UCSD-AML1 (cell line): Measurements from ENCODE around the gene AANAT.

Experiments
- DNase-seq: peaks from one replicate; lab custom pipeline; 2025; ENCODE audit not compliant: unreplicated experiment; lab: John Stamatoyannopoulos, UW

Gene AANAT

GRCh38 chr17:76441686-76442340 lies 25.6 kb upstream of the AANAT start:
- DNase-seq = no peak

GRCh38 chr17:76442341-76443338 lies 24.8 kb upstream of the AANAT start:
- peak; percentile 27 for DNase-seq

GRCh38 chr17:76444518-76445311 lies 22.7 kb upstream of the AANAT start:
- no peak for DNase-seq

GRCh38 chr17:76445697-76446448 lies 21.5 kb upstream of the AANAT start:
- DNase-seq = no peak

DNA sequence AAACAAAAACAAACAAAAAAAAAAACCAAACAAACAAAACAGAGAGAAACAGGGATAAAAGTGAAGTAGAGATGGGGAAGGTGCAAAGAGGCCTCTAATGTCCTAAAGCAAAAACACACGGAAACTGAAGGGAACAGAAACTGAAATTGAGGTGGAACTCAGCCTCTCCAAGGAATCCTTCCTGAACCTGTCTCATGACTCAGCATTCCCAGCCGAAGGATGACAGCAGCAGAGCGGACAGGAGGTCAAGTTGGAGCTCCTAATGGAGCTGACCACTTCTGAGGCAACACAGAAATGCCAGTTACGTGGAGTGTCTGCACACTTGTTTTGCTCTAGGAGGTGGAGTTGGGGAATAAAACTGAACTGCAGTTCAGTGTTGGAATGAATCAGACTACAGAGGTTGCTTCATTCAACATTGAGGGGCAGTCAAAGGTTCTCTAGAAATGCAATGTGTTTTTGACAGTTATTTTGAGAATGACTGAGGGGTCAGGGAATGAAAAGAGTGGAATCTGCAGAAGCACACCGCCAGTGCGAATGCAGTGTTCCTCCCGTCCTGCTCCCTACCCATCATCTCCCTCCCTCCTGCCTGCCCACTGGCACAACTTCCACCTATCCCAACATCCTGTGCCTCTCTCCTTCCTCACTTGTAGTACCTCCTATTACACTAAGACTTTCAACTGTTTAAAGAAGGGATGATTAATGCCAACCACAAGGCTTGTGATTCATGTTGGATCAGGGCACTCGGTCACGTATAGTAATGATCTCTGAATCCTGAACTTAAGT lies 20.8 kb upstream of the AANAT start:
- DNase-seq = no peak

DNA sequence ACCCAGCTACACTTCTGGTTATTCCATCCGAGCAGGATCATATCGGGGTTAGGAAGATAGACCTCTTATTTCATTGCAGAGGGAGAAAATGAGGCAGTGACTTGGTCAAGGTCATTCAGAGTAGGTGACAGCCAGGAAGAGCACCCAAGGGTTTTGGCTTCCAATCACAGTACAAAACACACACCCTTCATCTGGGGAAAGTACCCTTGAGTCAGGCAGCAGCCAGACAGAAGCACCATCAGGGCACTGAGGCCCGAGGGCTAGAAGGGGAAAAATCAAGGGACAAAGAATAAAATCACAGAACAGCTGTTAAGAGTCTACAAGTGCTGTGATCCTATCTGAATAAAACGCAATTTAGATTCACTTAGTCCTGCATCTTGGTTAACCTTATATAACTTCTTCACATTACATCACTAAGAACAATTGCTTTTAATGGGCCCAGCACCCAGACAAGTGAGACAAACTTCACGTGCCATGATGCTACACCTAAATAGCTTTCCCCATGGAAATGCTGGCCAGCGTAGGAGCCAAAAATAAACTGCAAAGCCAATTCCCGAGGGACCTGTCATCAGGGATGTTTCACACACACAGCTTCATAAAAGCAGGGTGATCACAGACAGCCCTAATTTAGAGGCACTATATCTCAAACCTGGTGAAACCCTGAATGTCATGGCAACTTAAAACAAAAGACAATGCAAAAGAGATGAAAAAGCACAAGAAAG lies 19.3 kb upstream of the AANAT start:
- DNase-seq = no peak

DNA sequence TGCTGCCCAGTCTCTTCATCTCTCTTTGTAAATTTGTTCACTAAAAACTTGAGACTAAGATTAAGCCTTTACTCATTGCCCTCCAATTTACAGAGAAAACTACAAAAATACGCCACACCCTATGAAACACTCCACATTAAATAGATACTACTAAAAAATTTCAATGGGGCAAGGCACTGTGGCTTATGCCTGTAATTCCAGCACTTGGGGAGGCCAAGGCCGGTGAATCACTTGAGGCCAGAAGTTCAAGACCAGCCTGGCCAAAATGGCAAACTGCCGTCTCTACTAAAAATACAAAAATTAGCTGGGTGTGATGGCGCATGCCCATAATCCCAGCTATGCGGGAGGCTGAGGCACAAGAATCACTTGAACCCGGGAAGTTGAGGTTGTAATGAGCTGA lies 18.3 kb upstream of the AANAT start:
- DNase-seq = no peak

DNA sequence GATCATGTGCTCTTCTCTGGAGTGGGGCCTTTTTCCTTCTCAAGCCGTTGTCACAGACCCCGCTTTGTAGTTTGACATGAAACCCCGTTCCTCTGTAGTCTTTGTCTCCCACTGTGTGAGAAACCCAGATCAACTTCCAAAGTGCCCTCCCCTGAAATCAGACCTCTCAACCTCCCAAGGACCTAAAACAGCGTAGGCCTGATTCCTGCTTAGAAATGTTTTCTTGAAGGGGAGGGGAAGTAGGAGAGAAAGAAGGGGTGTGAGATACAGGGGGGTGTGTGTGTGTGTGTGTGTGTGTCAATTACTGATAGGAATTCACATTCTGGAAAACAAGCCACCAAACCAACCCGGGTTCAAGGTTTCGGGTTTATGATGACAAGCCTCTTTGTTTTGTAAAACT lies 15.9 kb upstream of the AANAT start:
- no peak for DNase-seq

DNA sequence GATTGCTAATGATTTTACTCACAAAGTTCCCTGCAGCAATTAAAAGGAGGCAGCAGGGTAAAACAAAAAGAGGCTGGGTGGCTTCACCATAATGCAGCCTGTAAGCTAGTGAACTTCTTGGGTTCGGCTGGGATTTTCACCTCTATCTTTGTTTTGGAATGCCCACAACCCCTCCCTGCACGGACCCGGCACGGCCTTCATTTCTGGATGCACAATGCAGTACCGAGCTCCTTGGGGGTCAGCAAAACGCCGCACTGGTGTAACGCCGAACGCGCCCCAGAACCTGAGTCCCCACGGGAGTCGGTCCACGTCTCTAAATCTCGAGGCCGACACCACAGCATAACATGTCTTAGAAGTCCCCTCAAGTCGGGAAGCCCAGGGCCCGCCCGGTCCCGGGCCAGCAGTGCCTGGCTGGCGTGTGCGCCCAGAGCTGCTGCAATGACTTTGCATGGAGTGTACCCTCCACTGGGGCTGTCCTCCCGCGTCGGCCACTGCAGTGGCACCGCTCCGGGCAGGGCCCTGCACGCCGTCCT lies 15.2 kb upstream of the AANAT start:
- peak; percentile 52 for DNase-seq

DNA sequence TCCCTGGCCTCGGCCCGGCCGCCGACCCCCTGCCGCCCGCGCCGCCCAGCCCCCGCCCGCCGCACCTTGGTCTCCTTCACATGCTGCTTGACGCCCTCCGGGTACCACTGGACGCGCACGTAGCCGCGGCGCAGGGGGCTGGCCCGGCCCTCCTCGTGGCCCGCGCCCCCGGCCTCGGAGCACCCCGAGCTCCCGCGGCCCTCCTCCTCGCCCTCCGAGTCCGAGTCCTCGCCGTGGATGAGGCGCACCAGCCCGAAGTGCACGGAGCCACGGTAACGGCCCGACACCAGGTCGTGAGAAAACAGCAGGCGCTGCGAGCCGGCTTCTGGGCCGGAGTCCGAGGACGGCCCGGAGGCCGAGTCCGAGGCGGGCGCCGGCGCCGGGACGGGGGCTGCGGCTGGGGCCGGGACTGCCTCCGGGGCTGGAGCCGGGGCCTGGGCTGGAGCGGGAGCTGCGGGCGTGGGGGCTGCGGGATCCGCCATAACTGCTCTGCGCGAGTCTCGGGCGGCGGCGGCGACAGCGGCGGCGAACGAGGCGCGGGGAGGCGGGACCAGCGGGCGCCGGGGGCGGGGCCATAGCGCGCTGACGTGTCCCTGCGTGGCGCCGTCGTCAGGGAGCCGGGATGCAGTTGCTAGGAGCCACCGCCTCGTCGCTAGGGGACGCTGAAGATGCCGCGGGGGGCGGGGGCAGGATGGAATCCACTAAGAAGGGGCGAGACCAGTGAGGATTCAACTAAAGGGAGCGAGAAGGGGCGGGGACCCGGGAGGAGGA lies 14.6 kb upstream of the AANAT start, which contains the start of gene UBE2O:
TSS of gene UBE2O (minus strand) at position 493 of the 771 bp plus-strand sequence. CDS start at position 482, 11 bp downstream.
- DNase-seq = peak; percentile 93

GRCh38 chr17:76453431-76453743 lies 14.0 kb upstream of the AANAT start:
- no peak for DNase-seq

DNA sequence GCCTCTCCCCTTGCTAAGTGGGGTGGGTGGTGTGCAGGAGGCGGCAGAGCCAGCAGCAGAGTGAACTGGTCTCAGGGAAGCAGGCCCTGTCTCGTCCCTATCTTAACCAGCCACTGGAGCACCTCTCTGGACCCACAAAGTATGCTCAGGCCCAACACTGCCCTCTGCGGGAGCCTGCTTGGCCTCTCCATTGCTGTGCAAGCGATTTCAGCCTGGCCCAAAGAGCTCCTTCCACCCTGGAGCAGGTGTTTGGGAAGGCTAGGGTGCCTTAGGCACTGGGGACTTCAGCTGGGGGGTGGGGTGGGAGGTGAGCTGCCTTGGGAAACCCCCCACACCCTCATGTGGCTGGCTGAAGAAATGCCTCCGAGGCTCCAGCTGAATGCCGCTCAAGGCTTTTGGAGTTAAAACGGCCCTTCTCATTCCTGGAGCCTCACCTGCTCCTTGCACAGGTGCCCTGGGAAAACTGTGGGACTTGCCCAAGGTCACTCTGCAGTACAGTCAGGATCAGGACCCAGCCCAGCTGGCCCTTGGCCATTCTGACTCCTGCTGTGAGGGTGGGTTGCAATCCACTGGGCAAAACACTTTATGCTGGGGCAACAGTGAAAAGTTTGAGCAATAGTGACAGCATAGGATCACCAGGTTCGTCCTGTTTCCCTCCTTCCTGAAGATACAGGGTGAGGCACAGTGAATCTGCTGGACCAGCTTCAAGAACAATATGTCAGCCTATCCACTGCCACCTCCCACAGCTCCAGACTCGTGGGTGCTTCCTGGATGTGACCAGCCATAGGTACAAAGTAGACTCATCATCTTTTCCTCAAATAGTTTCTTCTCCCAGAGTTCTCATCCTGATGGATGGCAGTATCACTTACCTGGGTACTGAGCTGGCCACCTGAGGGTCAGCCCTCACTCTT lies 8.6 kb upstream of the AANAT start:
- DNase-seq = peak; percentile 69

- DNase-seq = no peak
These were observed 7.7 kb upstream of the AANAT start for GRCh38 chr17:76459674-76460073.

DNA sequence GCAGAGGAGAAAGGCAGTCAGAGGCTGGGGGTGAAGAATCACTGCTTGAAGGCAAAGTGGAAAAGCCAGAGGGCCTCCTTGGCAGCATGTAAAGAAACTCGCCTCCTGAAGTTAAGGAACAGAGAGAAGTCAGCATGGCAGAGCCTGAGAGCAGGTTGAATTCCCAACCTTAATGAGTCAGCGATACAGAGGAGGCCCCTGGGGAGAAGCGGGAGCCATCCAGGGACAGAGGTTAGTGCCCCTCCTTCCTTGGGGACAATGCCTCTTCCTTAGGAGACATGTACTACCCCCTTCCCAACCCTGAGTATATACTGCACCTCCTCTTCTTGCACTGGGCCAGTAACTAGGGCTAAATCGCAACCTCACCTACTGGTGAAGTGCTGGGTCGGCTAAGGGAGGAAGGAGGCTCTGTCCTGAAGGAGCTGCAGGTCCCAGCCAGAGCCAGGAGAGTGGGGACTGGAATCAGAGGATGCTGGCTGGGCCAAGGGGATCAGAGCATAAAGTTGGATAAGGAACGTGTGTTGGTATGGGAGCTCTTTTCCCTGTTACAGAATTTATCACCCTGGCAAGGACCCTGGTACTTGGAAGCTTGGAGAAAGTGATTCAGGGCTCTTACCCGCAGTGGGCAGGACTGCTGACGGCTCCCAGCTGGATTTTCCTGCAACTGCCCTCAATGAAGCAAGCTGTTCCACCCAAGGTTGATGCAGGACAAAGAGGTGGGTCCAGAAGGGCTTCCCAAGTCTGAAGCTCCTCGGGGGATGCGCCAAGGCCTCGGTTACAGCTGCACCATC lies 5.4 kb upstream of the AANAT start:
- DNase-seq = no peak

GRCh38 chr17:76462556-76463290 lies 4.7 kb upstream of the AANAT start:
- no peak for DNase-seq

GRCh38 chr17:76466775-76467130 lies 650 bp upstream of the AANAT start:
- no peak for DNase-seq
